GM21515 (cell line): ENCODE data around the gene HS6ST2.

Experiments used
- ATAC-seq: cut with Tn5 transposase; IDR thresholded peaks from one replicate; pipeline ENCODE4 v1.9.1; 2021; ENCODE audit not compliant: unreplicated experiment

HS6ST2 gene

GRCh38 chrX:132624466-132624865 lies 334.0 kb downstream of the HS6ST2 start:
- no peak for ATAC-seq

GRCh38 chrX:132623942-132624341 lies 334.5 kb downstream of the HS6ST2 start:
- ATAC-seq, result no peak

GRCh38 chrX:132623300-132623699 lies 335.1 kb downstream of the HS6ST2 start:
- ATAC-seq, result no peak

- ATAC-seq, result no peak
Observed at GRCh38 chrX:132622130-132622529, 336.3 kb downstream of the HS6ST2 start.

- ATAC-seq, result no peak
Observed at GRCh38 chrX:132618810-132619209, 339.6 kb downstream of the HS6ST2 start.

GRCh38 chrX:132615391-132616131 lies 342.9 kb downstream of the HS6ST2 start:
- no peak for ATAC-seq

GRCh38 chrX:132614297-132614696 lies 344.1 kb downstream of the HS6ST2 start:
- no peak for ATAC-seq

- no peak for ATAC-seq
Observed at GRCh38 chrX:132613801-132614200, 344.6 kb downstream of the HS6ST2 start.

GRCh38 chrX:132612821-132613564 lies 345.4 kb downstream of the HS6ST2 start:
- ATAC-seq, result no peak

- ATAC-seq, result no peak
Observed at GRCh38 chrX:132610536-132610935, 347.9 kb downstream of the HS6ST2 start.

GRCh38 chrX:132609362-132609848 lies 349.0 kb downstream of the HS6ST2 start:
- ATAC-seq, result no peak

GRCh38 chrX:132603700-132604286 lies 354.6 kb downstream of the HS6ST2 start:
- ATAC-seq, result no peak

GRCh38 chrX:132602701-132603100 lies 355.7 kb downstream of the HS6ST2 start:
- ATAC-seq, result no peak

GRCh38 chrX:132594999-132595398 lies 363.4 kb downstream of the HS6ST2 start:
- ATAC-seq, result no peak

- no peak for ATAC-seq
Observed at GRCh38 chrX:132594129-132594528, 364.3 kb downstream of the HS6ST2 start.

- ATAC-seq, result no peak
Observed at GRCh38 chrX:132592880-132593279, 365.5 kb downstream of the HS6ST2 start.

- ATAC-seq, result no peak
Observed at GRCh38 chrX:132591719-132592275, 366.6 kb downstream of the HS6ST2 start.

- no peak for ATAC-seq
Observed at GRCh38 chrX:132590350-132591026, 367.9 kb downstream of the HS6ST2 start.

- no peak for ATAC-seq
Observed at GRCh38 chrX:132584936-132585335, 373.5 kb downstream of the HS6ST2 start.

- ATAC-seq, result no peak
Observed at GRCh38 chrX:132576939-132577338, 381.5 kb downstream of the HS6ST2 start.
